Stimulated activated naive B cell treated with anti-CD40 and anti-IgM and Interleukin-4, amounts not matched to agents 10 μg/mL and 1 μg/mL and 100 μg/mL, for 72 hours (primary cell): ENCODE results near the gene NYAP2.

Experiments used
- ATAC-seq, 2 donors: fragments of 150-1000 bp; cut with Tn5 transposase; replicated peaks; 2 replicates each; pipeline ENCODE4 v1.10.0; 2021; ENCODE audit warnings: moderate library complexity in 1 of 2
- DNase-seq: peaks from one replicate; pipeline ENCODE4 v3.0.0; 2021
- H3K27ac Mint-ChIP-seq: one replicate; pipeline ENCODE4 v1.8.0; 2022; ENCODE audit warnings: mild to moderate bottlenecking, mixed read lengths
- H3K27me3 Mint-ChIP-seq, 2 donors: one replicate each; pipeline ENCODE4 v1.8.0; 2022; ENCODE audit warnings: mixed read lengths in 2 of 2
- H3K36me3 Mint-ChIP-seq, 2 donors: one replicate each; pipeline ENCODE4 v1.8.0; 2022; ENCODE audit warnings: mixed read lengths in 2 of 2, mild to moderate bottlenecking in 1 of 2
- H3K4me1 Mint-ChIP-seq, 2 donors: one replicate each; pipeline ENCODE4 v1.8.0; 2022; ENCODE audit warnings: mixed read lengths in 2 of 2, mild to moderate bottlenecking in 1 of 2
- H3K4me3 Mint-ChIP-seq, 2 donors: one replicate each; pipeline ENCODE4 v1.8.0; 2022; ENCODE audit warnings: mild to moderate bottlenecking in 2 of 2, mixed read lengths in 2 of 2, moderate library complexity in 1 of 2
- H3K9me3 Mint-ChIP-seq, 2 donors: one replicate each; pipeline ENCODE4 v1.8.0; 2022; ENCODE audit warnings: mixed read lengths in 2 of 2, mild to moderate bottlenecking in 1 of 2

Gene NYAP2

GRCh38 chr2:225515033-225515432, 115.5 kb downstream of the NYAP2 start:
- no peak overlapping the region for H3K27ac Mint-ChIP-seq
- no peak for ATAC-seq

GRCh38 chr2:225526760-225527390, 127.4 kb downstream of the NYAP2 start:
- Mint-ChIP-seq H3K27me3 (peaks cover 5 to 20% of the 10 kb centered on the region in 2 donors), H3K36me3 (no peaks in the 10 kb centered on the region)
- no peak for ATAC-seq

More at GRCh38 chr2:225515033-225515432, 115.5 kb downstream of the NYAP2 start:
- Mint-ChIP-seq H3K4me1 (no peaks in the 10 kb centered on the region), H3K9me3 (peaks cover 0 to 2% of the 10 kb centered on the region in 2 donors), H3K27me3 (peaks cover 0 to 3% of the 10 kb centered on the region in 2 donors), H3K4me3 (no peak overlapping the region), H3K36me3 (no peaks in the 10 kb centered on the region)
- DNase-seq: no peak

GRCh38 chr2:225531559-225531958, 132.0 kb downstream of the NYAP2 start:
- Mint-ChIP-seq H3K4me1 (no peaks in the 10 kb centered on the region), H3K4me3 (no peak overlapping the region), H3K9me3 (no peaks in the 10 kb centered on the region), H3K36me3 (no peaks in the 10 kb centered on the region), H3K27me3 (peaks cover 5 to 11% of the 10 kb centered on the region in 2 donors), H3K27ac (no peak overlapping the region)
- ATAC-seq: no peak
- no peak for DNase-seq

More at GRCh38 chr2:225526760-225527390, 127.4 kb downstream of the NYAP2 start:
- no peak overlapping the region for H3K27ac Mint-ChIP-seq
- H3K9me3 Mint-ChIP-seq: peaks cover 0 to 4% of the 10 kb centered on the region in 2 donors
- no peak overlapping the region for H3K4me3 Mint-ChIP-seq
- DNase-seq: no peak
- H3K4me1 Mint-ChIP-seq: no peaks in the 10 kb centered on the region

GRCh38 chr2:225532096-225532495, 132.6 kb downstream of the NYAP2 start:
- Mint-ChIP-seq H3K27ac (no peak overlapping the region), H3K36me3 (no peaks in the 10 kb centered on the region), H3K4me1 (no peaks in the 10 kb centered on the region), H3K4me3 (no peak overlapping the region), H3K9me3 (peaks cover 0 to 1% of the 10 kb centered on the region in 2 donors), H3K27me3 (peaks cover 5 to 11% of the 10 kb centered on the region in 2 donors)
- DNase-seq: no peak
- ATAC-seq: no peak

GRCh38 chr2:225534037-225534436, 134.5 kb downstream of the NYAP2 start:
- H3K27ac Mint-ChIP-seq: no peak overlapping the region

GRCh38 chr2:225534697-225535096, 135.2 kb downstream of the NYAP2 start:
- Mint-ChIP-seq H3K9me3 (peaks cover 3 to 4% of the 10 kb centered on the region in 2 donors), H3K36me3 (no peaks in the 10 kb centered on the region), H3K4me1 (no peaks in the 10 kb centered on the region), H3K4me3 (no peak overlapping the region), H3K27me3 (peaks cover 5 to 11% of the 10 kb centered on the region in 2 donors), H3K27ac (no peak overlapping the region)
- ATAC-seq (no peak), DNase-seq (no peak)

More at GRCh38 chr2:225534037-225534436, 134.5 kb downstream of the NYAP2 start:
- Mint-ChIP-seq H3K36me3 (no peaks in the 10 kb centered on the region), H3K4me3 (no peak overlapping the region), H3K4me1 (no peaks in the 10 kb centered on the region), H3K27me3 (peaks cover 5 to 11% of the 10 kb centered on the region in 2 donors), H3K9me3 (peaks cover 3% of the 10 kb centered on the region in 2 donors)
- ATAC-seq: no peak
- DNase-seq: no peak

GRCh38 chr2:225536036-225536435, 136.5 kb downstream of the NYAP2 start:
- Mint-ChIP-seq H3K36me3 (no peaks in the 10 kb centered on the region), H3K4me1 (no peaks in the 10 kb centered on the region), H3K27me3 (peaks cover 2% of the 10 kb centered on the region in 2 donors), H3K27ac (no peak overlapping the region), H3K4me3 (no peak overlapping the region), H3K9me3 (peaks cover 3 to 4% of the 10 kb centered on the region in 2 donors)
- ATAC-seq (no peak), DNase-seq (no peak)

- Mint-ChIP-seq H3K36me3 (no peaks in the 10 kb centered on the region), H3K27ac (no peak overlapping the region), H3K4me3 (no peak overlapping the region), H3K4me1 (no peaks in the 10 kb centered on the region), H3K9me3 (peaks cover 7 to 8% of the 10 kb centered on the region in 2 donors), H3K27me3 (peaks cover 0 to 5% of the 10 kb centered on the region in 2 donors)
- DNase-seq (no peak), ATAC-seq (no peak)
These were observed 144.1 kb downstream of the NYAP2 start for GRCh38 chr2:225543626-225544025.

- Mint-ChIP-seq H3K4me1 (no peaks in the 10 kb centered on the region), H3K4me3 (no peak overlapping the region), H3K27ac (no peak overlapping the region), H3K36me3 (no peaks in the 10 kb centered on the region), H3K27me3 (peaks cover 5 to 16% of the 10 kb centered on the region in 2 donors), H3K9me3 (no peaks in the 10 kb centered on the region)
- ATAC-seq (no peak), DNase-seq (no peak)
These were observed 157.0 kb downstream of the NYAP2 start for GRCh38 chr2:225556461-225556860.

GRCh38 chr2:225558399-225559071, 159.0 kb downstream of the NYAP2 start:
- Mint-ChIP-seq H3K36me3 (no peaks in the 10 kb centered on the region), H3K27me3 (peaks cover 5 to 14% of the 10 kb centered on the region in 2 donors), H3K4me1 (no peaks in the 10 kb centered on the region), H3K27ac (no peak overlapping the region), H3K9me3 (no peaks in the 10 kb centered on the region), H3K4me3 (no peak overlapping the region)
- no peak for DNase-seq
- no peak for ATAC-seq

- Mint-ChIP-seq H3K36me3 (no peaks in the 10 kb centered on the region), H3K27me3 (peaks cover 5 to 14% of the 10 kb centered on the region in 2 donors), H3K4me3 (no peak overlapping the region), H3K4me1 (no peaks in the 10 kb centered on the region), H3K27ac (no peak overlapping the region), H3K9me3 (no peaks in the 10 kb centered on the region)
- no peak for ATAC-seq
- DNase-seq: no peak
These were observed 159.5 kb downstream of the NYAP2 start for GRCh38 chr2:225559072-225559415.

- Mint-ChIP-seq H3K27me3 (peaks cover 0 to 6% of the 10 kb centered on the region in 2 donors), H3K9me3 (peaks cover 2% of the 10 kb centered on the region in 2 donors), H3K4me1 (peaks cover 0 to 2% of the 10 kb centered on the region in 2 donors), H3K27ac (no peak overlapping the region), H3K36me3 (peaks cover 0 to 1% of the 10 kb centered on the region in 2 donors), H3K4me3 (no peak overlapping the region)
- ATAC-seq (no peak), DNase-seq (no peak)
These were observed 167.3 kb downstream of the NYAP2 start for GRCh38 chr2:225566798-225567197.

GRCh38 chr2:225569995-225570394, 170.5 kb downstream of the NYAP2 start:
- no peak overlapping the region for H3K4me3 Mint-ChIP-seq
- no peak for DNase-seq
- no peak for ATAC-seq
- peaks cover 6 to 7% of the 10 kb centered on the region in 2 donors for H3K9me3 Mint-ChIP-seq
- peaks cover 0 to 2% of the 10 kb centered on the region in 2 donors for H3K4me1 Mint-ChIP-seq
- peaks cover 0 to 5% of the 10 kb centered on the region in 2 donors for H3K36me3 Mint-ChIP-seq
- H3K27me3 Mint-ChIP-seq: peaks cover 0 to 11% of the 10 kb centered on the region in 2 donors
- H3K27ac Mint-ChIP-seq: no peak overlapping the region

GRCh38 chr2:225573603-225574002, 174.1 kb downstream of the NYAP2 start:
- peaks cover 0 to 12% of the 10 kb centered on the region in 2 donors for H3K27me3 Mint-ChIP-seq
- no peak overlapping the region for H3K4me3 Mint-ChIP-seq
- no peak overlapping the region for H3K27ac Mint-ChIP-seq
- peaks cover 6 to 7% of the 10 kb centered on the region in 2 donors for H3K9me3 Mint-ChIP-seq
- H3K36me3 Mint-ChIP-seq: peaks cover 0 to 5% of the 10 kb centered on the region in 2 donors
- ATAC-seq: peak; percentile 38 to 46
- DNase-seq: no peak
- H3K4me1 Mint-ChIP-seq: no peaks in the 10 kb centered on the region

- H3K9me3 Mint-ChIP-seq: peaks cover 6 to 7% of the 10 kb centered on the region in 2 donors
- H3K4me1 Mint-ChIP-seq: no peaks in the 10 kb centered on the region
- peaks cover 0 to 10% of the 10 kb centered on the region in 2 donors for H3K27me3 Mint-ChIP-seq
- H3K27ac Mint-ChIP-seq: no peak overlapping the region
- peaks cover 0 to 5% of the 10 kb centered on the region in 2 donors for H3K36me3 Mint-ChIP-seq
- ATAC-seq (no peak), DNase-seq (no peak)
- H3K4me3 Mint-ChIP-seq: no peak overlapping the region
These were observed 175.2 kb downstream of the NYAP2 start for GRCh38 chr2:225574582-225575138.
